HCT116 (cell line): ENCODE results near the gene BTBD18. TPM values are rescaled to one million over a fixed set of nuclear protein-coding genes. Genes with fewer than 3 reads are reported as not detected.

Experiments
- ATAC-seq: fragments of 200-7000 bp; cut with Tn5 transposase; 2 replicates; pipeline ENCODE4 v1.9.1; 2020; ENCODE audit warnings: mild to moderate bottlenecking, moderate library complexity
- BruUV-seq: library from RNA; stranded (reverse); fragments of 400-500 nt; replicated peaks from 2 replicates; lab custom pipeline; 2021; lab: Mats Ljungman, UMichigan
- CTCF ChIA-PET: fragments of 300-600 bp; sonication (Branson Sonifier 250); formaldehyde crosslinking; loops from one replicate; lab custom pipeline; 2021; ENCODE audit warnings: antibody characterized with exemption; lab: Charles Lee
- POLR2A ChIA-PET: fragments of 300-600, 350-600 bp; sonication (Branson Sonifier 250); formaldehyde crosslinking; loops from one replicate; lab custom pipeline; 2021; ENCODE audit warnings: antibody characterized with exemption; lab: Charles Lee
- RAD21 ChIA-PET, 2 experiments: fragments of 300-600 bp; sonication (Branson Sonifier 250); formaldehyde crosslinking; loops; one replicate each; lab custom pipeline; 2023; ENCODE audit warnings: low total read pairs in 2 of 2; ENCODE audit not compliant: uncharacterized antibody in 2 of 2, unreplicated experiment in 2 of 2, low non-redundant PET in 1 of 2; lab: Charles Lee
- DNase-seq: peaks from one replicate; pipeline ENCODE4 v3.0.0-alpha.2; 2010; ENCODE audit warnings: low read depth, low spot score
- H2AFZ ChIP-seq: fragments of 200-600 bp; shearing (Covaris generic), sonication (generic); 2 replicates; pipeline ENCODE4 v1.6.1; 2017; ENCODE audit warnings: low read depth, mixed run types, mixed read lengths, antibody characterized with exemption, low read length; ENCODE audit not compliant: poor library complexity, severe bottlenecking
- H3K27ac ChIP-seq: 2 replicates; pipeline ENCODE4 v1.5.1; 2012; ENCODE audit warnings: low read depth, low read length
- H3K27me3 ChIP-seq: fragments of 200-600 bp; sonication (generic); 2 replicates; pipeline ENCODE4 v1.6.1; 2016; ENCODE audit warnings: mixed run types, low read length, mixed read lengths; ENCODE audit not compliant: insufficient read depth
- H3K36me3 ChIP-seq, 2 experiments: fragments of 200-500 bp in 1 of 2; fragments of 200-600 bp in 1 of 2; sonication (Bioruptor generic) in 1 of 2; sonication (generic) in 1 of 2; 2 replicates each; pipeline versions ENCODE4 v1.5.1 to v1.6.1; 2014 to 2016; ENCODE audit warnings: low read length in 2 of 2, inconsistent platforms in 1 of 2, mixed read lengths in 1 of 2, mixed run types in 1 of 2; ENCODE audit not compliant: insufficient read depth in 2 of 2, control insufficient read depth in 1 of 2
- H3K4me1 ChIP-seq, 2 experiments: fragments of 200-600 bp in 1 of 2; sonication (generic) in 1 of 2; 2 replicates each; pipeline versions ENCODE4 v1.5.1 to v1.6.1; 2012 to 2017; ENCODE audit warnings: low read length in 2 of 2, inconsistent platforms in 1 of 2, mild to moderate bottlenecking in 1 of 2, mixed read lengths in 1 of 2, mixed run types in 1 of 2, moderate library complexity in 1 of 2; ENCODE audit not compliant: insufficient read depth in 2 of 2, control insufficient read depth in 1 of 2
- H3K4me2 ChIP-seq: fragments of 200-600 bp; sonication (generic); 2 replicates; pipeline ENCODE4 v1.6.1; 2017; ENCODE audit warnings: mixed run types, low read length, mixed read lengths
- H3K4me3 ChIP-seq, 2 experiments: fragments of 200-600 bp in 1 of 2; sonication (generic) in 1 of 2; replicated peaks in 1 of 2; 2 replicates each; pipeline ENCODE4 v1.5.1; 2011 to 2016; ENCODE audit warnings: low read length in 2 of 2, control low read depth in 1 of 2, low read depth in 1 of 2, mild to moderate bottlenecking in 1 of 2, mixed read lengths in 1 of 2, mixed run types in 1 of 2
- H3K79me2 ChIP-seq: fragments of 200-600 bp; sonication (generic); 2 replicates; pipeline ENCODE4 v1.6.1; 2017; ENCODE audit warnings: mild to moderate bottlenecking, mixed run types, low read length, moderate library complexity, mixed read lengths; ENCODE audit not compliant: insufficient read depth
- H3K9ac ChIP-seq: fragments of 200-600 bp; sonication (generic); 2 replicates; pipeline ENCODE4 v1.6.1; 2016; ENCODE audit warnings: low read length, mixed read lengths
- H3K9me2 ChIP-seq: fragments of 200-600 bp; sonication (generic), shearing (Covaris generic); 2 replicates; pipeline ENCODE4 v1.6.1; 2017; ENCODE audit warnings: mixed run types, mild to moderate bottlenecking, moderate library complexity; ENCODE audit not compliant: insufficient read depth
- H3K9me3 ChIP-seq, 2 experiments: fragments of 200-500 bp in 1 of 2; fragments of 200-600 bp in 1 of 2; sonication (Bioruptor generic) in 1 of 2; sonication (generic) in 1 of 2; 2 replicates each; pipeline ENCODE4 v1.6.1; 2014 to 2017; ENCODE audit warnings: low read length in 2 of 2, mixed read lengths in 2 of 2, inconsistent platforms in 1 of 2, low read depth in 1 of 2, mild to moderate bottlenecking in 1 of 2, mixed run types in 1 of 2, moderate library complexity in 1 of 2; ENCODE audit not compliant: control insufficient read depth in 1 of 2, insufficient read depth in 1 of 2
- H4K20me1 ChIP-seq: fragments of 200-600 bp; sonication (generic), shearing (Covaris generic); 2 replicates; pipeline ENCODE4 v1.6.1; 2017; ENCODE audit warnings: mixed run types, mild to moderate bottlenecking, moderate library complexity; ENCODE audit not compliant: insufficient read depth
- ATF3 ChIP-seq: IDR thresholded peaks from 2 replicates; pipeline ENCODE4 v1.6.1; 2012
- CBX3 ChIP-seq: IDR thresholded peaks from 2 replicates; pipeline ENCODE4 v1.6.1; 2012; ENCODE audit warnings: low read depth
- CTCF ChIP-seq, 3 experiments: fragments of 200-600 bp in 1 of 3; sonication (generic) in 1 of 3; IDR thresholded peaks in 2 of 3; conservative IDR thresholded peaks in 1 of 3; 2 replicates each; pipeline ENCODE4 v1.5.1; 2012 to 2017; ENCODE audit warnings: low read depth in 2 of 3, low read length in 2 of 3, antibody characterized with exemption in 1 of 3, borderline replicate concordance in 1 of 3, control low read depth in 1 of 3, mild to moderate bottlenecking in 1 of 3, mixed read lengths in 1 of 3, mixed run types in 1 of 3, moderate library complexity in 1 of 3; ENCODE audit not compliant: insufficient read depth in 1 of 3
- EGR1 ChIP-seq: IDR thresholded peaks from 2 replicates; pipeline ENCODE4 v1.6.1; 2012; ENCODE audit warnings: low read depth
- ELF1 ChIP-seq: IDR thresholded peaks from 2 replicates; pipeline ENCODE4 v1.6.1; 2012; ENCODE audit warnings: low read depth, borderline replicate concordance
- EZH2 ChIP-seq: fragments of 200-600 bp; sonication (generic); IDR thresholded peaks from 2 replicates; pipeline ENCODE4 v1.6.1; 2017; ENCODE audit warnings: antibody characterized with exemption, mixed run types
- EZH2phosphoT487 ChIP-seq: fragments of 200-600 bp; IDR thresholded peaks from 2 replicates; pipeline ENCODE4 v1.6.1; 2018; ENCODE audit warnings: antibody characterized with exemption, borderline replicate concordance
- FOSL1 ChIP-seq: IDR thresholded peaks from 2 replicates; pipeline ENCODE4 v1.6.1; 2012; ENCODE audit warnings: low read depth
- JUND ChIP-seq: IDR thresholded peaks from 2 replicates; pipeline ENCODE4 v1.6.1; 2012
- MAX ChIP-seq: IDR thresholded peaks from 2 replicates; pipeline ENCODE4 v1.6.1; 2012
- POLR2A ChIP-seq: IDR thresholded peaks from 2 replicates; pipeline ENCODE4 v1.7.0; 2011; ENCODE audit warnings: borderline replicate concordance; ENCODE audit not compliant: insufficient read depth, insufficient read length; ENCODE audit errors: extremely low read depth
- RAD21 ChIP-seq: IDR thresholded peaks from 2 replicates; pipeline ENCODE4 v1.6.1; 2012; ENCODE audit warnings: low read depth, mild to moderate bottlenecking
- SP1 ChIP-seq: IDR thresholded peaks from 2 replicates; pipeline ENCODE4 v1.6.1; 2012; ENCODE audit warnings: low read depth
- TCF7L2 ChIP-seq: IDR thresholded peaks from 2 replicates; pipeline ENCODE4 v1.7.0; 2011; ENCODE audit warnings: borderline replicate concordance, inconsistent platforms; ENCODE audit not compliant: insufficient read depth, insufficient read length; ENCODE audit errors: extremely low read depth
- ZBTB33 ChIP-seq: IDR thresholded peaks from 2 replicates; pipeline ENCODE4 v1.6.1; 2011; ENCODE audit warnings: mild to moderate bottlenecking, low read length, moderate library complexity; ENCODE audit not compliant: insufficient replicate concordance; ENCODE audit errors: extremely low read depth
- intact Hi-C: fragments of 100-400 bp; cut with micrococcal nuclease; formaldehyde crosslinking; loops from 2 replicates; pipeline ENCODE4 v1.10.0; 2022
- total RNA-seq: library from RNA; stranded (reverse); gene quantifications from one replicate; pipeline ENCODE4 v1.2.1, GENCODE V29; 2021; ENCODE audit not compliant: unreplicated experiment

The BTBD18 gene
- total RNA-seq, 1 experiment from 2014 or later = not detected

- H4K20me1 ChIP-seq = peaks cover 4% of the 10 kb centered on the region; the same call in 1 of the 2 replicates
- no peaks in the 10 kb centered on the region for H3K27me3 ChIP-seq
- H3K9me2 ChIP-seq = no peaks in the 10 kb centered on the region
- no peaks in the 10 kb centered on the region for H3K36me3 ChIP-seq
- H3K4me3 ChIP-seq = peak overlapping the region in 1 of 2 experiments; percentile 3; a peak in 2 of 4 replicates
- no peak overlapping the region for H2AFZ ChIP-seq
- ChIA-PET RAD21 (interaction anchor here in 1 of 2 experiments (0.7 kb wide), 1 partner anchor 451 kb away, joined by 3 read pairs; no protein-coding TSS in a partner anchor), POLR2A (interaction anchor here (0.7 to 1.5 kb wide), 3 partner anchors 11 to 810 kb away, joined by 3 to 9 read pairs (median 6); partner anchors contain the start of gene CTNND1), CTCF (interaction anchor here (1.3 kb wide), 1 partner anchor 9 kb away, joined by 3 read pairs; no protein-coding TSS in a partner anchor)
- peak overlapping the region; percentile 54 for H3K27ac ChIP-seq
- H3K79me2 ChIP-seq = peaks cover 98% of the 10 kb centered on the region
- DNase-seq = no peak
- H3K9ac ChIP-seq = peak overlapping the region; percentile 19
- no peaks in the 10 kb centered on the region for H3K9me3 ChIP-seq
- H3K4me2 ChIP-seq = peak overlapping the region; percentile 57
- peak; percentile 48; the same call in 1 of the 2 replicates for TF ChIP-seq FOSL1
- peak; percentile 4; the same call in 1 of the 2 replicates for TF ChIP-seq CBX3
- no peak for TF ChIP-seq ELF1
- TF ChIP-seq SP1 = peak; percentile 47; the same call in 1 of the 2 replicates
- ATAC-seq = peak; percentile 57
- no TSS peak for BruUV-seq
- peaks cover 81 to 82% of the 10 kb centered on the region in 2 experiments for H3K4me1 ChIP-seq
- intact Hi-C loops = no loop called here
Observed at GRCh38 chr11:57772562-57772961, 20.9 kb upstream of the BTBD18 start.

- H3K9me3 ChIP-seq = no peaks in the 10 kb centered on the region
- H3K4me1 ChIP-seq = peaks cover 69 to 74% of the 10 kb centered on the region in 2 experiments
- H3K27me3 ChIP-seq = no peaks in the 10 kb centered on the region
- 0 out of 2 replicates have a peak, but pooled peaks cover 4% of the 10 kb centered on the region for H4K20me1 ChIP-seq
- DNase-seq (no peak), ATAC-seq (no peak)
- H3K9me2 ChIP-seq = no peaks in the 10 kb centered on the region
- peaks cover 98% of the 10 kb centered on the region for H3K79me2 ChIP-seq
- no peak overlapping the region for H3K9ac ChIP-seq
- CTCF ChIA-PET = interaction anchor here (1.3 to 1.7 kb wide), 2 partner anchors 8 to 29 kb away, joined by 3 read pairs; no protein-coding TSS in a partner anchor
- peak overlapping the region; percentile 57 for H3K4me2 ChIP-seq
- RAD21 ChIA-PET = no interaction called here
- peak overlapping the region; percentile 54; the same call in 1 of the 2 replicates for H3K27ac ChIP-seq
- no TSS peak for BruUV-seq
- H2AFZ ChIP-seq = no peak overlapping the region
- POLR2A ChIA-PET = interaction anchor here (0.8 to 1.3 kb wide), 2 partner anchors 9 to 10 kb away, joined by 3 to 9 read pairs; partner anchors contain the start of gene CTNND1
- no peak overlapping the region for H3K4me3 ChIP-seq
- no peaks in the 10 kb centered on the region for H3K36me3 ChIP-seq
- intact Hi-C loops = no loop called here
- TF ChIP-seq EGR1 = no peak
- no peak for TF ChIP-seq JUND
- TF ChIP-seq POLR2A = no peak
- TF ChIP-seq MAX = no peak
- TF ChIP-seq RAD21 = no peak
- no peak for TF ChIP-seq CTCF (IDR thresholded peaks at IDR 0.05 in 2 of 3, conservative IDR thresholded peaks at IDR 0.05 in 1 of 3; ENCODE audit: borderline replicate concordance in 1 of 3, insufficient read depth in 1 of 3, low read depth in 2 of 3, low read length in 2 of 3)
- TF ChIP-seq CBX3 = no peak
- TF ChIP-seq FOSL1 = no peak
- no peak for TF ChIP-seq TCF7L2
- no peak for TF ChIP-seq ATF3
- no peak for TF ChIP-seq ELF1
- no peak for TF ChIP-seq ZBTB33
- TF ChIP-seq EZH2phosphoT487 = no peak
- TF ChIP-seq EZH2 = no peak
Observed at GRCh38 chr11:57771365-57771764, 19.7 kb upstream of the BTBD18 start.
